Caco-2 (cell line): ENCODE results near the gene ADGRD1. TPM values are rescaled to one million over a fixed set of nuclear protein-coding genes. Genes with fewer than 3 reads are reported as not detected.

Experiments
- BruUV-seq: library from RNA; stranded (reverse); fragments of 400-500 nt; replicated peaks from 2 replicates; lab custom pipeline; 2021; lab: Mats Ljungman, UMichigan
- CTCF ChIA-PET: fragments of 300-600 bp; sonication (Branson Sonifier 250); formaldehyde crosslinking; loops from one replicate; lab custom pipeline; 2022; ENCODE audit warnings: antibody characterized with exemption; lab: Charles Lee
- POLR2A ChIA-PET: fragments of 300-600 bp; sonication (Branson Sonifier 250); formaldehyde crosslinking; loops from one replicate; lab custom pipeline; 2022; ENCODE audit warnings: antibody characterized with exemption; lab: Charles Lee
- DNase-seq, 2 experiments: peaks; one replicate each; pipeline versions ENCODE4 v3.0.0 to v3.0.0-alpha.2; 2020 to 2022
- H3K27me3 ChIP-seq: replicated peaks from 2 replicates; pipeline ENCODE4 v1.6.0; 2011; ENCODE audit warnings: low read length; ENCODE audit not compliant: control insufficient read depth, insufficient read depth
- H3K36me3 ChIP-seq: 2 replicates; pipeline ENCODE4 v1.5.1; 2011; ENCODE audit warnings: low read length; ENCODE audit not compliant: control insufficient read depth, insufficient read depth
- H3K4me1 ChIP-seq: fragments of 250-450 bp; sonication (Bioruptor Pico); 2 replicates; pipeline ENCODE4 v1.5.1; 2020; ENCODE audit warnings: mild to moderate bottlenecking
- H3K4me3 ChIP-seq: 2 replicates; pipeline ENCODE4 v1.5.1; 2011; ENCODE audit warnings: low read depth, mild to moderate bottlenecking, control low read depth, low read length
- H3K9me3 ChIP-seq: fragments of 250-450 bp; sonication (Bioruptor Pico); 2 replicates; pipeline ENCODE4 v1.5.1; 2020; ENCODE audit warnings: mild to moderate bottlenecking, moderate library complexity
- H3K27ac Mint-ChIP-seq: one replicate; pipeline ENCODE4 v1.8.0; 2022; ENCODE audit warnings: mixed read lengths; ENCODE audit not compliant: unreplicated experiment
- H3K27me3 Mint-ChIP-seq: one replicate; pipeline ENCODE4 v1.8.0; 2022; ENCODE audit warnings: mixed read lengths; ENCODE audit not compliant: insufficient read depth, unreplicated experiment
- H3K36me3 Mint-ChIP-seq: one replicate; pipeline ENCODE4 v1.8.0; 2022; ENCODE audit warnings: mild to moderate bottlenecking, mixed read lengths; ENCODE audit not compliant: insufficient read depth, unreplicated experiment
- H3K4me1 Mint-ChIP-seq: one replicate; pipeline ENCODE4 v1.8.0; 2022; ENCODE audit warnings: low read depth, mixed read lengths; ENCODE audit not compliant: unreplicated experiment
- H3K4me3 Mint-ChIP-seq: one replicate; pipeline ENCODE4 v1.8.0; 2022; ENCODE audit warnings: mild to moderate bottlenecking, moderate library complexity, mixed read lengths; ENCODE audit not compliant: unreplicated experiment
- H3K9me3 Mint-ChIP-seq: one replicate; pipeline ENCODE4 v1.8.0; 2022; ENCODE audit warnings: mixed read lengths; ENCODE audit not compliant: unreplicated experiment
- intact Hi-C: fragments of 100-400 bp; cut with micrococcal nuclease; formaldehyde crosslinking; loops from one replicate; pipeline ENCODE4 v1.10.0; 2022; ENCODE audit not compliant: unreplicated experiment
- total RNA-seq: library from RNA; stranded (reverse); gene quantifications from 2 replicates; pipeline ENCODE4 v1.2.3, GENCODE V29; 2022
- TF ChIP-seq, protein P1 (sequence below), 2 experiments: fragments of 200-600 bp in 1 of 2; IDR thresholded peaks; 1 replicate in 1 of 2; 2 replicates in 1 of 2; pipeline versions ENCODE4 v1.5.1 to v1.8.0; 2011 to 2022; ENCODE audit warnings: antibody characterized with exemption in 1 of 2, control low read depth in 1 of 2, inconsistent platforms in 1 of 2, low read depth in 1 of 2, low read length in 1 of 2, mild to moderate bottlenecking in 1 of 2, moderate library complexity in 1 of 2; ENCODE audit not compliant: insufficient read depth in 1 of 2, severe bottlenecking in 1 of 2, unreplicated experiment in 1 of 2

ADGRD1 gene
- total RNA-seq, 1 experiment from 2014 or later: 3.6 TPM

- no peak for DNase-seq
- Histone ChIP-seq H3K27me3 (no peaks in the 10 kb centered on the region), H3K9me3 (no peaks in the 10 kb centered on the region; the same call in 1 of the 2 replicates), H3K4me1 (peaks cover 17% of the 10 kb centered on the region), H3K36me3 (no peaks in the 10 kb centered on the region), H3K4me3 (no peak overlapping the region)
- BruUV-seq: no TSS peak
- CTCF ChIA-PET: no interaction called here
- H3K27ac Mint-ChIP-seq: no peak overlapping the region
- POLR2A ChIA-PET: no interaction called here
- intact Hi-C loops: no loop called here
- TF ChIP-seq, protein P1, sequence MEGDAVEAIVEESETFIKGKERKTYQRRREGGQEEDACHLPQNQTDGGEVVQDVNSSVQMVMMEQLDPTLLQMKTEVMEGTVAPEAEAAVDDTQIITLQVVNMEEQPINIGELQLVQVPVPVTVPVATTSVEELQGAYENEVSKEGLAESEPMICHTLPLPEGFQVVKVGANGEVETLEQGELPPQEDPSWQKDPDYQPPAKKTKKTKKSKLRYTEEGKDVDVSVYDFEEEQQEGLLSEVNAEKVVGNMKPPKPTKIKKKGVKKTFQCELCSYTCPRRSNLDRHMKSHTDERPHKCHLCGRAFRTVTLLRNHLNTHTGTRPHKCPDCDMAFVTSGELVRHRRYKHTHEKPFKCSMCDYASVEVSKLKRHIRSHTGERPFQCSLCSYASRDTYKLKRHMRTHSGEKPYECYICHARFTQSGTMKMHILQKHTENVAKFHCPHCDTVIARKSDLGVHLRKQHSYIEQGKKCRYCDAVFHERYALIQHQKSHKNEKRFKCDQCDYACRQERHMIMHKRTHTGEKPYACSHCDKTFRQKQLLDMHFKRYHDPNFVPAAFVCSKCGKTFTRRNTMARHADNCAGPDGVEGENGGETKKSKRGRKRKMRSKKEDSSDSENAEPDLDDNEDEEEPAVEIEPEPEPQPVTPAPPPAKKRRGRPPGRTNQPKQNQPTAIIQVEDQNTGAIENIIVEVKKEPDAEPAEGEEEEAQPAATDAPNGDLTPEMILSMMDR (IDR thresholded peaks at IDR 0.05; ENCODE audit: insufficient read depth in 1 of 2, low read depth in 1 of 2, low read length in 1 of 2, severe bottlenecking in 1 of 2, unreplicated experiment in 1 of 2): no peak
- no peaks in the 10 kb centered on the region for H3K36me3 Mint-ChIP-seq
- peaks cover 19% of the 10 kb centered on the region for H3K9me3 Mint-ChIP-seq
- peaks cover 12% of the 10 kb centered on the region for H3K27me3 Mint-ChIP-seq
- no peak overlapping the region for H3K4me3 Mint-ChIP-seq
- H3K4me1 Mint-ChIP-seq: peaks cover 17% of the 10 kb centered on the region
These were observed 5.6 kb upstream of the ADGRD1 start for GRCh38 chr12:130948136-130948535.

GRCh38 chr12:130948751-130949150 is 5.0 kb upstream of the ADGRD1 start:
- H3K36me3 ChIP-seq: no peaks in the 10 kb centered on the region
- no peak overlapping the region for H3K27ac Mint-ChIP-seq
- intact Hi-C loops: no loop called here
- no peak overlapping the region for H3K4me3 Mint-ChIP-seq
- BruUV-seq: no TSS peak
- no peaks in the 10 kb centered on the region; the same call in 1 of the 2 replicates for H3K9me3 ChIP-seq
- H3K36me3 Mint-ChIP-seq: no peaks in the 10 kb centered on the region
- TF ChIP-seq, protein P1 (IDR thresholded peaks at IDR 0.05; ENCODE audit: insufficient read depth in 1 of 2, low read depth in 1 of 2, low read length in 1 of 2, severe bottlenecking in 1 of 2, unreplicated experiment in 1 of 2): no peak
- H3K9me3 Mint-ChIP-seq: peaks cover 19% of the 10 kb centered on the region
- POLR2A ChIA-PET: no interaction called here
- CTCF ChIA-PET: no interaction called here
- no peak for DNase-seq
- H3K4me3 ChIP-seq: no peak overlapping the region
- peaks cover 23% of the 10 kb centered on the region for H3K4me1 ChIP-seq
- H3K27me3 ChIP-seq: no peaks in the 10 kb centered on the region
- peaks cover 23% of the 10 kb centered on the region for H3K4me1 Mint-ChIP-seq
- H3K27me3 Mint-ChIP-seq: peaks cover 12% of the 10 kb centered on the region

DNA sequence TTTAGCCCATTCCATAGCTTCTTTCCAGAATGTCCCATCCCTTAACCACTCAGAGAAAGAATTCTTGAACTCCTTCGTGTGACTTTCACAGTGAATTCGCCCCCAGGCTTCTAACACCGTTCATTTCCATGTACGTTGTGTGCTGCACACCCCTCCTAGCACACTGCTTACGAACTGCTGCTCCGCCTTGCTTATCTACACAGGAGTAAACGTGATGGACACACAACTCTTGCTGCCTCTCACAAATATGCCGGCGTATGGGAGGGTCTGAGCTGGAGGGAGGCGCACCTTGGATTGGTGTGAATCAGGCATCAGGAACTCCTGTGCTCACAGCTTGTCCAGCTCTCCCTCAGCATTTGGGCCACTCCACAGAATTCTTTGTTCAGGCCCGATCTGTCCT is 3.9 kb upstream of the ADGRD1 start:
- TF ChIP-seq, protein P1 (IDR thresholded peaks at IDR 0.05; ENCODE audit: insufficient read depth in 1 of 2, low read depth in 1 of 2, low read length in 1 of 2, severe bottlenecking in 1 of 2, unreplicated experiment in 1 of 2): no peak
- H3K4me1 Mint-ChIP-seq: peaks cover 25% of the 10 kb centered on the region
- intact Hi-C loops: no loop called here
- peaks cover 7% of the 10 kb centered on the region for H3K27me3 Mint-ChIP-seq
- H3K4me3 Mint-ChIP-seq: no peak overlapping the region
- ChIA-PET CTCF (no interaction called here), POLR2A (no interaction called here)
- peaks cover 9% of the 10 kb centered on the region for H3K9me3 Mint-ChIP-seq
- BruUV-seq: no TSS peak
- no peaks in the 10 kb centered on the region for H3K36me3 ChIP-seq
- no peaks in the 10 kb centered on the region; the same call in 1 of the 2 replicates for H3K9me3 ChIP-seq
- H3K4me3 ChIP-seq: no peak overlapping the region
- H3K27ac Mint-ChIP-seq: no peak overlapping the region
- H3K4me1 ChIP-seq: peaks cover 28% of the 10 kb centered on the region
- no peaks in the 10 kb centered on the region for H3K36me3 Mint-ChIP-seq
- no peaks in the 10 kb centered on the region for H3K27me3 ChIP-seq
- DNase-seq: no peak
